Thyroid gland (tissue), 4 donors: ENCODE measurements around the gene LRRC42. TPM values are rescaled to one million over a fixed set of nuclear protein-coding genes. Genes with fewer than 3 reads are reported as not detected.

Experiments used
- DNase-seq, 2 donors: peaks; one replicate each; pipeline ENCODE4 v3.0.0-alpha.2; 2019
- H3K27ac ChIP-seq, 3 donors: fragments of 200-600 bp; sonication (generic); 1 replicate in 2 of 3; 2 replicates in 1 of 3; pipeline ENCODE4 v1.5.1; 2016 to 2019; ENCODE audit warnings: mild to moderate bottlenecking in 1 of 3, moderate library complexity in 1 of 3
- H3K27me3 ChIP-seq: fragments of 200-600 bp; sonication (generic); one replicate; pipeline ENCODE4 v1.5.1; 2019
- H3K36me3 ChIP-seq, 2 donors: fragments of 200-600 bp; sonication (generic); one replicate each; pipeline ENCODE4 v1.5.1; 2016 to 2019
- H3K4me1 ChIP-seq, 2 donors: fragments of 200-600 bp; sonication (generic); one replicate each; pipeline ENCODE4 v1.5.1; 2017 to 2019
- H3K4me3 ChIP-seq, 3 donors: fragments of 200-600 bp; sonication (generic); replicated peaks in 1 of 3; 1 replicate in 2 of 3; 2 replicates in 1 of 3; pipeline ENCODE4 v1.5.1; 2016; ENCODE audit warnings: mild to moderate bottlenecking in 1 of 3
- H3K9me3 ChIP-seq: fragments of 200-600 bp; sonication (generic); one replicate; pipeline ENCODE4 v1.5.1; 2017
- CTCF ChIP-seq, 6 experiments: fragments of 200-600 bp in 3 of 6; fragments of 450-650 bp in 3 of 6; sonication (generic) in 3 of 6; IDR thresholded peaks; one replicate each; pipeline ENCODE4 v1.5.1; 2016 to 2019; ENCODE audit warnings: antibody characterized with exemption in 6 of 6, mild to moderate bottlenecking in 2 of 6, inconsistent platforms in 1 of 6, moderate library complexity in 1 of 6
- POLR2A ChIP-seq, 2 donors: fragments of 450-650 bp; IDR thresholded peaks; one replicate each; pipeline ENCODE4 v1.6.1; 2017; ENCODE audit warnings: antibody characterized with exemption in 2 of 2, mild to moderate bottlenecking in 2 of 2, moderate library complexity in 1 of 2
- WGBS, 2 donors: methylation state at CpG; one replicate each; pipeline ENCODE4 v1.1.5; 2017; 5-methylcytosine and 5-hydroxymethylcytosine counted together
- intact Hi-C: fragments of 100-400 bp; cut with DNase I; formaldehyde crosslinking; loops from one replicate; pipeline ENCODE4 v1.15.1; 2023
- total RNA-seq, 4 donors: library from RNA; depleted of rRNA; stranded (reverse); fragments of >200 nt; gene quantifications; one replicate each; pipeline ENCODE4 v1.2.3, GENCODE V29; 2016

The LRRC42 gene
- total RNA-seq, 4 donors from 2014 or later: 28.7 to 39.4 (median 33.7) TPM

- H3K36me3 ChIP-seq: no peaks in the 10 kb centered on the region
- DNase-seq: no peak
- intact Hi-C loops: no loop called here
- TF ChIP-seq CTCF (IDR thresholded peaks at IDR 0.05) (no peak), POLR2A (IDR thresholded peaks at IDR 0.05) (no peak)
- no peaks in the 10 kb centered on the region for H3K9me3 ChIP-seq
- no peaks in the 10 kb centered on the region for H3K27me3 ChIP-seq
- no peak overlapping the region for H3K27ac ChIP-seq
- WGBS, 2 donors: 52% methylated on average over 11 to 12 of the region's 13 CpGs
- H3K4me3 ChIP-seq: no peak overlapping the region
- no peaks in the 10 kb centered on the region for H3K4me1 ChIP-seq
Observed at GRCh38 chr1:54008876-54009275, 62.7 kb downstream of the LRRC42 start.

GRCh38 chr1:54009406-54009805 is 63.3 kb downstream of the LRRC42 start:
- Histone ChIP-seq H3K36me3 (no peaks in the 10 kb centered on the region), H3K9me3 (no peaks in the 10 kb centered on the region), H3K4me1 (no peaks in the 10 kb centered on the region), H3K27me3 (no peaks in the 10 kb centered on the region), H3K27ac (no peak overlapping the region), H3K4me3 (no peak overlapping the region)
- TF ChIP-seq CTCF (IDR thresholded peaks at IDR 0.05) (no peak), POLR2A (IDR thresholded peaks at IDR 0.05) (no peak)
- intact Hi-C loops: no loop called here
- no peak for DNase-seq
- WGBS, 2 donors: 81 to 93% methylated on average over 4 of the region's 4 CpGs

GRCh38 chr1:54010415-54011117 is 64.4 kb downstream of the LRRC42 start:
- H3K4me1 ChIP-seq: no peaks in the 10 kb centered on the region
- H3K4me3 ChIP-seq: no peak overlapping the region

GRCh38 chr1:54011316-54012007 is 65.3 kb downstream of the LRRC42 start:
- no peak for TF ChIP-seq CTCF (IDR thresholded peaks at IDR 0.05)
- TF ChIP-seq POLR2A (IDR thresholded peaks at IDR 0.05): no peak
- H3K36me3 ChIP-seq: no peaks in the 10 kb centered on the region
- H3K4me1 ChIP-seq: peaks cover 0 to 6% of the 10 kb centered on the region in 2 donors
- no peaks in the 10 kb centered on the region for H3K27me3 ChIP-seq
- 81 to 91% methylated on average over 9 of the region's 9 CpGs for WGBS, 2 donors
- intact Hi-C loops: no loop called here
- no peaks in the 10 kb centered on the region for H3K9me3 ChIP-seq
- H3K27ac ChIP-seq: no peak overlapping the region
- no peak for DNase-seq
- H3K4me3 ChIP-seq: no peak overlapping the region

More at GRCh38 chr1:54010415-54011117, 64.4 kb downstream of the LRRC42 start:
- H3K36me3 ChIP-seq: no peaks in the 10 kb centered on the region
- whole genome bisulfite sequencing, 2 donors: 60 to 76% methylated on average over 4 to 5 of the region's 5 CpGs
- no peak for TF ChIP-seq POLR2A (IDR thresholded peaks at IDR 0.05)
- TF ChIP-seq CTCF (IDR thresholded peaks at IDR 0.05): no peak
- H3K27ac ChIP-seq: no peak overlapping the region
- no peak for DNase-seq
- no peaks in the 10 kb centered on the region for H3K27me3 ChIP-seq
- H3K9me3 ChIP-seq: no peaks in the 10 kb centered on the region
- intact Hi-C loops: no loop called here

- no peak overlapping the region for H3K27ac ChIP-seq
- DNase-seq: no peak
- peaks cover 0 to 6% of the 10 kb centered on the region in 2 donors for H3K4me1 ChIP-seq
- H3K9me3 ChIP-seq: no peaks in the 10 kb centered on the region
- no peaks in the 10 kb centered on the region for H3K27me3 ChIP-seq
- TF ChIP-seq CTCF (IDR thresholded peaks at IDR 0.05) (no peak), POLR2A (IDR thresholded peaks at IDR 0.05) (no peak)
- intact Hi-C loops: no loop called here
- H3K4me3 ChIP-seq: no peak overlapping the region
- WGBS, 2 donors: 80 to 83% methylated on average over 2 to 7 of the region's 9 CpGs
- H3K36me3 ChIP-seq: no peaks in the 10 kb centered on the region
Observed at GRCh38 chr1:54012008-54012325, 65.8 kb downstream of the LRRC42 start.
